Posterior vena cava (tissue), 2 donors: ENCODE measurements around the gene TTYH1. TPM values are rescaled to one million over a fixed set of nuclear protein-coding genes. Genes with fewer than 3 reads are reported as not detected.

Source experiments
- DNase-seq: peaks from one replicate; pipeline ENCODE4 v3.0.0-alpha.2; 2020; ENCODE audit warnings: low spot score
- intact Hi-C, 2 donors: fragments of 100-400 bp; cut with DNase I; formaldehyde crosslinking; loops; one replicate each; pipeline versions ENCODE4 v1.14.1 to v1.14.2; 2022 to 2023
- total RNA-seq, 2 donors: library from RNA; stranded (reverse); fragmentation: NEBNext Ultra II Directional; extraction: Animal tissue kit (Norgen Biotek cat#: 25700); gene quantifications; one replicate each; pipeline ENCODE4 v1.2.1, GENCODE V29; 2021
- donor health status: DM: yes; HTN: yes; CAD: no.
- donor health status: DM: yes; HTN: yes; CAD: no.

Gene TTYH1
- total RNA-seq, 2 donors from 2014 or later: 0.60 to 1.4 TPM

DNA sequence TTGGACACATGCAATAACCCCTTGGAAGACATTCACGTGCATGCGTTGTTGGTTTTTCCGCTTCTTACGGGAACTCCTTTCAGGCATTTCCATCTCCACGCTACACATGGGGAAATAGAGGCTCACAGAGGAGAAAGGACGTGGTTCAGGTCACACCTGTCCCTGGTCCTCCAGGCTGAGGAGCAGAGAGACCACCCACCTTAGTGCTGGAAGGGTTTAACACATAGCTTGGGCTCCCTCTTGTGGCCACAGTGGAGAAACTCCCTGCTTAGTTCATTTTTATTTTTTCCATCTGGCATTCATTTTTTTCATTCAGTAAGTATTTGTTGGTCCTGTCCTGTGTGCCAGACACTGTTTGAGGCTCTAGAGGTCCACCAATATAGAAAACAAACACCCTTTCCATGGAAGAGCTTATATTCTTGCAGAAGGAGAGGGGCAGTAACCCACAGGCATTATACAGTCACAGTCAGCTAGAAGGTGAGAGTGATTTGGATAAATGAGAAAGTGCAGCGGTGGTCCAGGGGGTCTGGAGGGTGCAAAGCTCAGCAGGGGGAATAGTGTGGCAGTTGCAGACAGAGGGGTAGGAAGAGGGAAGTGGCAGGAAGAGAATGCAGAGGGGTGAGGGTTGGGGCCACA, 24.2 kb upstream of the TTYH1 start:
- intact Hi-C loops: no loop called here
- DNase-seq: no peak

DNA sequence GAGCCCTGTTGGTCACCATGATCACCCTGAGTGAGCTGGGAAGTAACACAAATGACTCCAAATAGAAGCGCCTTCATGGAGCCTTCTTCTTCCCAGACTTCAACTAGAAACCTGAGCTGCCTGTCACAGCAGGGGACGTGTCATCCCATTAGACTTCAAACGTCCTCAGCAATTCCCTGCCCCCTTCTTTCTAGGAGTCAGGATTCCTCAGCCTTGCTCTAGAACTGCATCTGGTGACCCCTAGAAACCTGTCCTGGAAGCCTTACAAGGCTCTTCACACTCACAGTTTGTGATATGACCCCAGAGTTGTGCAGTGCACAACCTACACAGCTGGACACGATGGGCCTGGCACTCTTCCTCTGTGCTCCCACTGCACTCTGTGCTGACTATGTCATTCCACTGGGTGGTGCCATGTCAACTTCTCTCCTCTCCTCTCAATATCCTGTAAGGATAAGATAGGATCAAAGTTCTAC, 23.6 kb upstream of the TTYH1 start:
- no peak for DNase-seq
- intact Hi-C loops: no loop called here

DNA sequence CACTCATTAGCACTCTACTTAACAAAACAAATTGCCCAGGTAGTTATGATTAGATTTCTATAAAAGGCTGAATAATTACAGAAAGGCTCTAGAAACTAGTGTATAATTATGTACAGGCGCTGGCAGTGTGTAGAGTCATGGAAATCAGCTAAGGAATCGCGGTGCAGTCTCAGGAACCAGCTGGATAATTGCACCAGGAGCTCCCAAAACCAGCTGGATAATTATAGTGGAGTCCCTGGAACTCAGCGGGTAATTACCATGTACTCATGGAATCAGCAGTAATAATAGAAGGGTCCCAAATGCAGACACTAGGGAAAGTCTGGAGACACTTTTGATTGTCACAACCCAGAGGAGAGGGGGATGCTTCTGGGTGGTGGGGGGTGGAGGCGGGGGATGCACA, 23.2 kb upstream of the TTYH1 start:
- no peak for DNase-seq
- intact Hi-C loops: no loop called here

DNA sequence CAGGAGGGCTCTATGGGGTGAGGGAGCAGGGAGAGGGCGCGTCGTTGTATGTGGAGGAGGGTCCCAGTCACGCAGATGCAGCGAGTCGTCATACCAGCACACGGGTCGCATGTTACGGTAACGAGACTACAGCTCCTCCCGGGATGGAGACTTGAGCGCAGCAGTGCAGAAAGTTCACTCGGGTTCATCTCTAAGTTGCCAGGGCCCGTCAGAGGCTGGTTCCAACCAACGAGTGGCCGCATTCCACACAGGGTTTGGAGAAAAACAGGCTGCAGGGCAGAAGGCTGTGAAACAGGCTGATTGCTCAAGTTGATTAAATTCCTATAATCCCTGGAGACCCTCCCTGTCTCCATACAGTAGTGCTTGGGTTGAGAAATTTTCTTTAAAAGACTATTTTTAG, 21.9 kb upstream of the TTYH1 start:
- intact Hi-C loops: no loop called here
- DNase-seq: no peak

DNA sequence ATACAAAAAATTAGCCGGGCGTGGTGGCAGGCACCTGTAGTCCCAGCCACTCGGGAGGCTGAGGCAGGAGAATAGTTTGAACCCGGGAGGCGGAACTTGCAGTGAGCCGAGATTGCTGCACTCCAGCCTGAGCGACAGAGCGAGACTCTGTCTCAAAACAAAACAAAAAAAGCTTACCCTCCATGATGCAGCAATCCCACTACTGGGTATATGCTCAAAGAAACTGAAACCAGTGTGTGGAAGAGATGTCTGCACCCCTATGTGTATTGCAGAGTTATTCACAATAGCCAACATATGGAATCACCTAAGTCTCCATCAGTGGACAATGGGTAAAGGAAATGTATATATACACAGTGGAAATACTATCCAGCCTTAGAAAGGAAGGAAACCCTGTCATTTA, 19.6 kb upstream of the TTYH1 start:
- DNase-seq: no peak
- intact Hi-C loops: no loop called here

DNA sequence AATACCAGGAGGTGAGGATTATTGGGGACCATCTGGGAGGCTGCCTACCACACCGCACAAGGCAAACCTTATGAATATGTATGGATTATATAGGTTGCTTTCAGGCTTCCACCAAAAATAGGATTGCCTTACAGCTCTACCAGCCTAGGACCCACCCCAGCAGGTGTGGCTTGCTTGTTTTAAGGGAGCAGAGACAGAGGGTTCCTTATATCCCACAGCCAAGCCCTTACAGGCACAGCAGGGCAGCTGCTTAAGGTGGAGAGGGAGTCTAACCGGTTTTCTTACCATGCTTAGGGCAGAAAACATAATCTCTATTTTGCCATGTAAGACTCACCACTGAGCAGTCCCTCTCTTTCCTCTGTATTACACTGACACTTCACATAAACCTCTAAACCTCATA, 16.1 kb upstream of the TTYH1 start:
- no peak for DNase-seq
- intact Hi-C loops: no loop called here

DNA sequence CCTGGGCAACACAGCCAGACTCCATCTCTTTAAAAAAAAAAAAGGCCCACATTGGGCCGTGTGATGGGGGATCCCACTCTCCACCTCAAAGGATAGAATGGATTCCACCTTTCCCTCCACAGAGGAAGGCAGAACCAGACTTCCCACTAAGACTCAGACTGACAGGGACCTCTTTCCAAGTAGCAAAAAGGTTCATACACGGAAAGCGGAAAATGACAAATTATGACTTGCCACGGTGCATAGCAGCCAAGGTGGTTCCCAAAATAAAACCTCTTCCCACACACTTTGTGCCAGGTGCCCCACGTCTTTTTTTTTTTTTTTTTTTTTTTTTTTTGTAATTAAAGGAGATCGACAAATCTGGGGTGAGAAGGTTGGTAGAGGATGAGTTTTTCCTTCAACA, 14.4 kb upstream of the TTYH1 start:
- intact Hi-C loops: no loop called here
- DNase-seq: no peak

DNA sequence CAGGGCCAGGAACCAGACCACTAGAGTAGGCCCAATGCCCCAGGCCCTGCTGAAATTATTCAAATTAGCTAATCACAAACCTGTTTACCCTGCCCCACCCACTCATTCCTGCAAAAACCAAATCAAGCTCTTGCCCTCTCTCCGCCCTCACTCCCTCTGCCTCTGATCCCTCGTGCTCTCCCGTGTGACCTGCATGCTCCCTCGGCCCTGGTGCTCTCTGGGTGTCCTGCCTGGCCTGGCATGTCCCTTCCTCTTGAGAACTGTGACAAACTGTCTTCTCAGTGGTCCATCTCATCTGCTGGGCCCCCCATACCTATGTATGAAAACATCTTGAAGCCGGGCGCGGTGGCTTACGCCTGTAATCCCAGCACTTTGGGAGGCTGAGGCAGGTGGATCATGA, 12.2 kb upstream of the TTYH1 start:
- intact Hi-C loops: no loop called here
- DNase-seq: no peak

DNA sequence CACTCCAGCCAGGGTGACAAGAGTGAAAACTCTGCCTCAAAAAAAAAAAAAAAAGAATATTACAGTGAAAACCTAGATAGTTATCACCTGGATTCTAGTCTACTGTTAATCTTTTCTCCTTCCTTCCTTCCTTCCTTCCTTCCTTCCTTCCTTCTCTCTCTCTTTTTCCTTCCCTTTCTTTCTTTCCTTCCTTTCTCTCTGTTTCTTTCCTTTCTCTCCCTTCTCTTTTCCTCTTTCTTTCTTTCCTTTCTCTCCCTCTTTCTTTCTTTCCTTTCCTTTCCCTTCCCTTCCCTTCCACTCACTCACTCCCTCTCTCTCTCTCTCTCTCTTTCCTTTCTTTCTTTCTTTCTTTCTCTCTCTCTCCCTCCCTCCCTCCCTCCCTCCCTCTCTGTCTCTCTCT, 9.6 kb upstream of the TTYH1 start:
- intact Hi-C loops: no loop called here

DNA sequence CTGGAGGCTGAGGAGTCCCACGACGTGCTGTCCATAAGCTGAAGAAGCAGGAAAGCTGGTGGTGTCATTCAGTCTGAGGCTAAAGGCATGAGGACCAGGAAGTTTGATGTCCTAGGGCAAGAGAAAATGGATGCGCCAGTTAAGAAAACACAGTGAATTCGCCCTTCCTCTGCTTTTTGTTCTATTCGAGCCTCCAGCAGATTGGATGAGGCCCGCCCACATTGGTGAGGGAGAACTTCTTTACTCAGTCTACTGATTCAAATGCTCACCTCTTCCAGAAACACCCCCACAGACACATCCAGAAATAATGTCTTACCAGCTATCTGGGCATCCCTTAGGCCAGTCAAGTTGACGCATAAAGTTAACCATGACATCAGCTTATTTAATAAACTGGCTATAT, 7.5 kb upstream of the TTYH1 start:
- intact Hi-C loops: no loop called here
- no peak for DNase-seq

More for the DNA sequence above, 9.6 kb upstream of the TTYH1 start:
- DNase-seq: no peak

DNA sequence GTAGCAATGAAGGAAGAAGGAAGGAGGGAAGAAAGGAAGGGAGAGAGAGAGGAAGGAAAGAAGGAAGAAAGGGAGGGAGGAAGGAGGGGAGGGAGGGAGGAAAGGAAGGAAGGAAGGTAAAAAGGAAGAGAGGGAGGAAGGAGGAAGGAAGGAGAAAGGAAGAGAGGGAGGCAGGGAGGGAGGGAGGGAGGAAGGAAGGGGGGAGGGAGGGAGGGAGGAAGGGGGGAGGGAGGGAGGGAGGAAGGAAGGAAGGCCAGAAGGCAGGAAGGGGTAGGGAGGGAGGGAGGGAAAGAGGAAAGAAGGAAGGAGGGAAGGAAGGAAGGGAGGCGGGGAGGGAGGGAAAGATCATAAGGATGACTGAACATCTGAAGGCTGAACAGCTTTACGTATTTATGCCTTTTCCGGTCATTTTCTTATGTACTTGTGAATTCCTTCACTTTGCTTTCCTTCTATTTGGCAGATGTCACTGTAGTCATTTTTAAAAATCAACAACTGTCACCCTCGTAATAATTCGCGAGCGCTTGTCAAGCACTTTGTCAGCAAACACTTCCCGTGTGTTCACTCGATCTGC, 6.7 kb upstream of the TTYH1 start:
- DNase-seq: no peak
- intact Hi-C loops: no loop called here

DNA sequence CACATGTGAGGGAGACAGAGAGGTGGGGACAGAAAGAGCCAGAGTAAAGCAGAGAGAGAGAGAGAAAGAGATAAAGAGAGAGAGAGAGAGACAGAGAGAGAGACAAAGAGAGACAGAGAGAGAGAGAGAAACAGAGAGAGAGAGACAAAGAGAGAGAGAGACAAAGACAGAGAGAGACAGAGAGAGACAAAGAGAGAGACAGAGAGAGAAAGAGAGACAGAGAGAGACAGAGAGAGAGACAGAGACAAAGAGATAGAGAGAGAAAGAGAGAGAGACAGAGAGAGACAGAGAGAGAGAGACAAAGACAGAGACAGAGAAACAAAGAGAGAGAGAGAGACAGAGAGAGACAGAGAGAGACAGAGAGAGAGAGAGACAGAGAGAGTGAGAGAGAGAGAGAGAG, 4.2 kb upstream of the TTYH1 start:
- intact Hi-C loops: no loop called here
- no peak for DNase-seq

DNA sequence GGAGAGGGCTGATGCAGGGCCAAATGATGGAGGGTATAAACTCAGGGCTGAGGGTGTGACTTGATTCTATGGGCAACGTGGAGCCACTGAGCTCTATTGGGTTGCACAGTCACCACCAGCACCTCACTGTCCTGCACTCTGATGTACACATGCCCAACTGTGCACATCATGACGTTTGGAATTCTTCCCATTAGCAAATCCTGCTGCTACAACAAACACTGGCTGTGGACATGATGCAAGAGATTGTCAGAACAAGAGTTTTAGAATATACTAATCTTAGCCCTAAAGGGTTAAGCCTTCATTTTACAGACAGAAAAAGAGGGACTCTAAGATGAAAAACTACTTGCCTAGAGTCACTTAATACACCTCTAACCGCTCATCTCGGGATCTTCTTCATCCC, 2.4 kb upstream of the TTYH1 start:
- intact Hi-C loops: no loop called here
- DNase-seq: no peak

DNA sequence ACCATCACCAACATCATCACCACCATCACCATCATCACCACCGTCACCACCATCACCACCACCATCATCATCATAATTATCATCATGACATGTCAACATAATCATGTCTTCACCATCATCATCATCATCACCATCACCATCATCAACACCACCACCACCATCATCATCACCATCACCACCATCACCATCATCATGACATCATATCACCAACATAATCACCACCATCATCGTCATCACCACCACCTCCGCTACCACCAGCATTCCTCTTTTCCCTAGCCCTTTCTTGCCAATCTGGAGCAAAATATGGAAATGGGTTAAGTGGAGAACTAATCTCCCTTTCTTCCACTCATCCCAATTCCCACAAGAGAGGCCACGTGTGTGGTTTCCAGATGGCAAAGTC, 1.1 kb upstream of the TTYH1 start:
- DNase-seq: no peak
- intact Hi-C loops: no loop called here

DNA sequence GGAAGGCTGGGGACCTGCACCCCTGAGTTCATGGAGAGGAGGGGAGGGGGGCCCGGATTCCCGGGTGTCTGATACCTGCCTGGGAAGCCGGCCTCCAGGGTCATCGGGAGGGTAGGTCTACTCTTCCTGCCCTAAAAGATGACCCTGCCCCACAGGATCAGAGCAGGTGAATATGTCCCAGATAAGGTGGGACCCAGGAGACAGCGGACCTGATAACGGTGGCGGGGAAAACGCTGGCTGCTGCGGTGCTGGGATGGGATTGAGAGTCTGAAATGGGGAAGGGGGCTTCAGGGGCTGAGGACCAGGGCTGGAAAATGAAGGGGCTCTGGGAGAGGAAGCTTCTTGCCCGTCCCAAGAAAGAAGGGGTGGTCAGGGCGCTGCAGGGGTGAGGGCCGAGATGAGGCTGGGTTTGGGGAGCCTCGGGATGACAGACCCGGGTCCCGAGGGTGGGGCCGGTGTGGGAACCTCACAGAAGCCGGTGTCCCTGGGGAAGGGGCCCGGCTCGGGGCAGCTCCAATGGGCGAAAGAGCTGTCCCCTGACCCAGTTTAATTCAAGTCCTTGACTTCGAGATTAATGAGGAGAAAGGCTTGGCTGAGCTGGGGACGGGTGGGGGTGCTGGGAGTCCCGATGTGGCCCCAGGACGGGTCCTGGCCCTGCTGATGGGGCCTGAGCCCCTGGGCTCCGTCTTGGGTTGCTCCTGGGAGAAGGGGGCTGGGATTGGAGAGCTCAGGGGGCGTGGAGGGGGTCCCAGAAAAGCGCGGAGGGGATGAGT, 823 bp downstream of the TTYH1 start:
- DNase-seq: peak; percentile 48
- intact Hi-C loops: no loop called here

DNA sequence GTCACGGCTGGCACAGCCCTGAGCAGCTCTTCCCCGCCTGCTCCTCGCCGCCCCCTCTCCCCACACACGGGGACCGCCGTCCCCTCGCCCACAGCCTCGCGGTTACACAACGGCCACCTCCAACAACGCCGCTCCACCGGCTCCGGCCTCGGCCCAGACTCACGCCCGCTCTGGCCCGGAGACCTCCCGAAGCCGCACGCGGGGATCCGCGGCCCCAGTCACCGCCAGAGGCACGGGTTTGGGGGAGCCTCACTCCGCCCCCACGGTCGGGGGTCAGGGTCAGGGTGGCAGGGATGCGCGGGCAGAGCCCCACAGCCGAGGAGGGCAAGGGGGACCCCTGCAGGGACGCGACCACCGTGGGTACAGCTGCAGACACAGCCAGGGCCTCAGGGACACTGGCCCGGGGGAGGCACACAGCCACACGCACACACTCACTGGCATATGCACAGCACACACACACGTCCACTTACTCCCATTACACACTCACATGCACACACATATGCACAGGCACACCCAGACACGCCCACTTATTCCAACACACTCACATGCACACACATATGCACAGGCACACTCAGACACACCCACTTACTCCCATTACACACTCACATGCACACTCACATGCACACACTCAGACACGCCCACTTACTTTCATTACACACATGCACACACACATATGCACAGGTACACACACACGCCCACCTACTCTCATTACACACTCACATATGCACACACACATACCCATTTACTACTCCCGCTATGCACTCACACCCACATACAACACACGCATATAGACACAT, 1.6 kb downstream of the TTYH1 start:
- intact Hi-C loops: no loop called here
- DNase-seq: peak; percentile 9

DNA sequence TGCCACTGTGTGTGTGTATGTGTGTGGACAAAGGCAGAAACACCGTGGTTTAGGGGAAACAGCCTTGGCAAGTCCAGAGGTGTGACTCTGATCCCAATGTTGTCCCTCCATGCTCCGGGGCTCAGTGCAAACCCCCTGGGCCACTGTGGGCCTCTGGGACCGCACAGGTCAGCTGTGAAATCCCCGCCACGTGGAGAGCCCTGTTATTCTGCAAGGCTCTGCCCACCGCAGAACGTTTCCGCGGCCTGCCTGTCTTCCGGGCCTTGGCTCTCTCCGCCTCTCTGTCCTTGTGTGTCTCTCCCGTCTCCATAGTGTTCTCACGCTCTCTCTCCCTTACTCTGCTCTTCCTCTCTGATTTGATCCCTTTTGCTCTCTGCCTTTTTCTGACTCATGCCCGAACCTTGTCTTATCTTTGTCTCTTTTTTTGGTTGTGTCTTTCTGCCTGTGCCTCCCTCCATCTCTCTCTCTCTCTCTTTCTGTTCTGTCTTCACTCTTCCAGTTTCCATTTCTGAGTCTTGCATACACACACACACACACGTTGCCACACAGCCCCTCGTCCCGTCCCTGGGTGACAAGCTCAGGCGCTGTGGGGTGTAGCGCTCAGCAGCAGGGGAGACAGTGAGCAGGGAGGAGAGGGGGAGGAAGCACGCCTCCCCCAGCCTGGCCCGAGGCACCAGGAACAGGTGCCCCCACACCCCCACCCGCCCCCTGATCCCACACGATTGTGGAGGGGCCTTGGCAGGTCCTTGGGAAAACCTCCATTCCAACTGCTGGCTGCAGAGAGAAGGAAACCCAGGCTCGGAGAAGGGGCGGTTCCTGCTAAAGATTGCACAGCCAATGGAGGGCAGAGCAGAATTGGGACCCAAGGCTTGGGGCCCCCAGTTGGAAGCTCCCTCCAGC, 3.0 kb downstream of the TTYH1 start:
- intact Hi-C loops: no loop called here
- peak; percentile 77 for DNase-seq

DNA sequence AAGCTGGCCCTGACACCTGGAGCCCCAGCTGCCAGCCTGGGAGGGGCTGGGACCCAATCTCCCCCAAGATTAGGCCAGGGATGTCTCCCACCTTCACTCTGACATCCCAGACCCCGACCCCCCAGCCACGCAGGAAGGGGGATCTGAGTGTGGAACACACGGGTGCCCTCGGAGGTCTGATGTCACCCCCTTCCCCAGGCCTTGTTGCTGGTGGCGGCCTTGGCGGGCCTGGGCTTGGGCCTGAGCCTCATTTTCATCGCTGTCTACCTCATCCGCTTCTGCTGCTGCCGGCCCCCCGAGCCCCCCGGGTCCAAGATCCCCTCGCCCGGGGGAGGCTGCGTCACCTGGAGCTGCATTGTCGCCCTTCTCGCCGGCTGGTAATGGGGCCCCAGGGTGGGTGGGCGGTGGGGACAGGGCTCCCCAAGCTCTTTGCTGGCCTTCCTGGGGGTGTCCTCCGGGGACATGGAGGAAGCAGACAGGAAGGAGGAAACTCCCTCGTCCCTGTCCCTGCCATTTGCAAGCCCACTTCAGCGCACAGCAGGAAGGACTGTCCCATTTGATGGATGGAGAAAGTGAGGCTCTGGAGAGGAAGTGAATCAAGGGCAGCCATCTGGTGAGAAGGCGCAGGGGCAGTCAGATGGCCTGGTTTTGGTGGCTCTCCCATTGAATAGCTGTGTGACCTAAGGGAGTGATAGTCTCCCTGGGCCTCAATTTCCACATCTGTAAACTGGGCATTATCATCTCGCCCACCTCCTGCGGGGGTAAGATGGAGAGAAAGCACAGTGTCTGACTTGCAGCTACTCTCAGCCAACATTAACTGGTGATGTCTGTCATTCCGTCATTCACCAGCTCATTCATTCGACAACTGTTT, 3.9 kb downstream of the TTYH1 start:
- intact Hi-C loops: no loop called here
- peak; percentile 60 for DNase-seq
